H1 (cell line): ENCODE measurements around the gene ARHGEF10L. TPM values are rescaled to one million over a fixed set of nuclear protein-coding genes. Genes with fewer than 3 reads are reported as not detected.

Experiments used
- CTCF ChIA-PET: fragments of 300-600 bp; sonication (Branson Sonifier 250); formaldehyde crosslinking; loops from one replicate; lab custom pipeline; 2021; ENCODE audit not compliant: partially characterized antibody; lab: Charles Lee
- POLR2A ChIA-PET: fragments of 300-600 bp; sonication (Branson Sonifier 250); formaldehyde crosslinking; loops from one replicate; lab custom pipeline; 2021; ENCODE audit warnings: inconsistent platforms; ENCODE audit not compliant: partially characterized antibody; lab: Charles Lee
- DNase-seq, 2 experiments: peaks; one replicate each; pipeline versions ENCODE4 v3.0.0 to v3.0.0-alpha.2; 2010 to 2022; ENCODE audit warnings: low spot score in 2 of 2, low read depth in 1 of 2, mixed read lengths in 1 of 2
- FAIRE-seq: peaks from 2 replicates; lab custom pipeline; 2011; peaks lifted over from hg19 to GRCh38; lab: Jason Lieb, UNC
- H2AFZ ChIP-seq: 2 replicates; pipeline ENCODE4 v1.8.1; 2012; ENCODE audit warnings: low read length, inconsistent platforms
- H2AK5ac ChIP-seq: 2 replicates; pipeline ENCODE4 v1.6.1; 2013; ENCODE audit warnings: low read depth, low read length
- H2BK120ac ChIP-seq: replicated peaks from 2 replicates; pipeline ENCODE3; 2013; ENCODE audit warnings: low read depth, low read length, inconsistent platforms
- H2BK12ac ChIP-seq: 2 replicates; pipeline ENCODE4 v1.6.1; 2013; ENCODE audit warnings: low read depth, low read length
- H2BK15ac ChIP-seq: 2 replicates; pipeline ENCODE4 v1.6.1; 2013; ENCODE audit warnings: low read length
- H2BK20ac ChIP-seq: 2 replicates; pipeline ENCODE4 v1.6.1; 2013; ENCODE audit warnings: low read length
- H2BK5ac ChIP-seq: 2 replicates; pipeline ENCODE4 v1.6.1; 2013; ENCODE audit warnings: low read depth, low read length
- H3K14ac ChIP-seq: 2 replicates; pipeline ENCODE4 v1.6.1; 2013; ENCODE audit warnings: inconsistent platforms; ENCODE audit not compliant: insufficient read length
- H3K18ac ChIP-seq: 2 replicates; pipeline ENCODE4 v1.6.1; 2013; ENCODE audit warnings: low read length; ENCODE audit errors: extremely low read depth
- H3K23ac ChIP-seq: 2 replicates; pipeline ENCODE4 v1.6.1; 2013; ENCODE audit warnings: inconsistent platforms; ENCODE audit not compliant: insufficient read length
- H3K23me2 ChIP-seq: 2 replicates; pipeline ENCODE4 v1.6.1; 2013; ENCODE audit warnings: low read depth, low read length
- H3K27ac ChIP-seq: 2 replicates; pipeline ENCODE4 v1.6.1; 2011; ENCODE audit warnings: low read depth, low read length, inconsistent platforms
- H3K27me3 ChIP-seq, 4 experiments: replicated peaks in 1 of 4; 1 replicate in 1 of 4; 2 replicates in 3 of 4; pipeline versions ENCODE4 v1.6.1 to v1.8.1; 2011 to 2013; ENCODE audit warnings: low read length in 3 of 4, mild to moderate bottlenecking in 3 of 4, inconsistent platforms in 2 of 4, mixed read lengths in 2 of 4, moderate library complexity in 1 of 4; ENCODE audit not compliant: control insufficient read depth in 3 of 4, insufficient read depth in 3 of 4; ENCODE audit errors: extremely low read depth in 1 of 4
- H3K36me3 ChIP-seq, 4 experiments: 2 replicates each; pipeline versions ENCODE4 v1.6.1 to v1.8.1; 2011 to 2013; ENCODE audit warnings: mild to moderate bottlenecking in 4 of 4, low read length in 3 of 4, moderate library complexity in 2 of 4, control low read depth in 1 of 4, inconsistent platforms in 1 of 4; ENCODE audit not compliant: insufficient read depth in 4 of 4, control insufficient read depth in 2 of 4
- H3K4ac ChIP-seq: replicated peaks from 2 replicates; pipeline ENCODE3; 2013; ENCODE audit warnings: low read length, low read depth, mixed read lengths, inconsistent platforms; ENCODE audit not compliant: insufficient read length
- H3K4me1 ChIP-seq, 4 experiments: replicated peaks in 1 of 4; 1 replicate in 1 of 4; 2 replicates in 3 of 4; pipeline versions ENCODE4 v1.6.1 to v1.8.1; 2011 to 2013; ENCODE audit warnings: low read length in 3 of 4, inconsistent platforms in 2 of 4, mixed read lengths in 1 of 4; ENCODE audit not compliant: insufficient read depth in 4 of 4, control insufficient read depth in 3 of 4
- H3K4me2 ChIP-seq, 2 experiments: 2 replicates each; pipeline versions ENCODE4 v1.6.1 to v1.8.1; 2011 to 2013; ENCODE audit warnings: low read depth in 2 of 2, low read length in 2 of 2, control low read depth in 1 of 2, inconsistent platforms in 1 of 2, mild to moderate bottlenecking in 1 of 2; ENCODE audit not compliant: insufficient read depth in 1 of 2
- H3K4me3 ChIP-seq, 4 experiments: fragments of 200-600, 300-600 bp in 1 of 4; sonication (generic), shearing (Covaris generic), sonication (Bioruptor Twin) in 1 of 4; 2 replicates each; pipeline versions ENCODE4 v1.5.1 to v1.8.1; 2011 to 2016; ENCODE audit warnings: low read length in 4 of 4, low read depth in 3 of 4, control low read depth in 2 of 4, inconsistent platforms in 2 of 4, mild to moderate bottlenecking in 2 of 4, mixed read lengths in 1 of 4, moderate library complexity in 1 of 4; ENCODE audit not compliant: insufficient read depth in 2 of 4; ENCODE audit errors: extremely low read depth in 1 of 4
- H3K56ac ChIP-seq: replicated peaks from 2 replicates; pipeline ENCODE3; 2013; ENCODE audit warnings: low read depth, mild to moderate bottlenecking, mixed read lengths, low read length, inconsistent platforms; ENCODE audit not compliant: insufficient read length
- H3K79me1 ChIP-seq: 2 replicates; pipeline ENCODE4 v1.6.1; 2013; ENCODE audit warnings: low read depth, low read length, control low read depth
- H3K79me2 ChIP-seq, 2 experiments: 2 replicates each; pipeline versions ENCODE4 v1.6.1 to v1.8.1; 2012 to 2013; ENCODE audit warnings: low read length in 2 of 2, mild to moderate bottlenecking in 2 of 2, inconsistent platforms in 1 of 2; ENCODE audit not compliant: insufficient read depth in 2 of 2, control insufficient read depth in 1 of 2
- H3K9ac ChIP-seq, 4 experiments: replicated peaks in 1 of 4; 1 replicate in 1 of 4; 2 replicates in 3 of 4; pipeline versions ENCODE4 v1.6.1 to v1.8.1; 2011 to 2013; ENCODE audit warnings: low read depth in 3 of 4, low read length in 3 of 4, control low read depth in 2 of 4, mild to moderate bottlenecking in 2 of 4, moderate library complexity in 2 of 4, inconsistent platforms in 1 of 4; ENCODE audit errors: extremely low read depth in 1 of 4
- H3K9me3 ChIP-seq, 2 experiments: 2 replicates each; pipeline versions ENCODE4 v1.6.1 to v1.8.1; 2012 to 2013; ENCODE audit warnings: mild to moderate bottlenecking in 2 of 2, moderate library complexity in 2 of 2, control low read depth in 1 of 2, inconsistent platforms in 1 of 2, low read depth in 1 of 2, low read length in 1 of 2, mixed read lengths in 1 of 2; ENCODE audit not compliant: insufficient read depth in 2 of 2
- H4K20me1 ChIP-seq, 2 experiments: replicated peaks in 1 of 2; 2 replicates each; pipeline versions ENCODE3 to v1.8.1; 2011 to 2013; ENCODE audit warnings: inconsistent platforms in 2 of 2, low read length in 2 of 2, mild to moderate bottlenecking in 1 of 2; ENCODE audit not compliant: insufficient read depth in 2 of 2, control insufficient read depth in 1 of 2
- H4K5ac ChIP-seq: 2 replicates; pipeline ENCODE4 v1.6.1; 2013; ENCODE audit warnings: low read length, low read depth, mixed read lengths, inconsistent platforms; ENCODE audit not compliant: insufficient read length
- H4K8ac ChIP-seq: 2 replicates; pipeline ENCODE4 v1.8.0; 2013; ENCODE audit warnings: mild to moderate bottlenecking, moderate library complexity, low read length, inconsistent platforms; ENCODE audit not compliant: insufficient read depth; ENCODE audit errors: extremely low read depth
- H4K91ac ChIP-seq: replicated peaks from 2 replicates; pipeline ENCODE3; 2013; ENCODE audit warnings: low read length, mixed read lengths, inconsistent platforms; ENCODE audit not compliant: insufficient read length
- ASH2L ChIP-seq: fragments of 200-600, 300-600 bp; sonication (generic); IDR thresholded peaks from one replicate; pipeline ENCODE4 v1.7.1; 2017; ENCODE audit warnings: low read length
- CBX5 ChIP-seq: fragments of 300-800, 300-1000 bp; sonication (generic); IDR thresholded peaks from 2 replicates; pipeline ENCODE4 v1.7.1; 2016; ENCODE audit warnings: antibody characterized with exemption, low read length, low read depth
- CREB1 ChIP-seq: IDR thresholded peaks from 2 replicates; pipeline ENCODE4 v1.6.1; 2012; ENCODE audit warnings: inconsistent platforms
- HDAC2 ChIP-seq, 2 experiments: fragments of 300-600 bp in 1 of 2; sonication (generic) in 1 of 2; IDR thresholded peaks; 2 replicates each; pipeline ENCODE4 v1.6.1; 2011 to 2012; ENCODE audit warnings: low read depth in 2 of 2, low read length in 2 of 2, mild to moderate bottlenecking in 2 of 2, moderate library complexity in 2 of 2, borderline replicate concordance in 1 of 2, inconsistent platforms in 1 of 2
- KDM4A ChIP-seq: IDR thresholded peaks from one replicate; pipeline ENCODE4 v1.7.1; 2012; ENCODE audit warnings: low read depth, mild to moderate bottlenecking, moderate library complexity, low read length, inconsistent platforms; ENCODE audit not compliant: severe bottlenecking
- RBBP5 ChIP-seq: IDR thresholded peaks from 2 replicates; pipeline ENCODE4 v1.7.1; 2012; ENCODE audit warnings: low read depth, mild to moderate bottlenecking, inconsistent platforms, low read length, moderate library complexity, borderline replicate concordance
- RFX5 ChIP-seq: IDR thresholded peaks from 2 replicates; pipeline ENCODE4 v1.6.1; 2011; ENCODE audit warnings: low read depth, low read length, improper control_type of control experiment, borderline replicate concordance
- RNF2 ChIP-seq: fragments of 200-900, 300-1000 bp; sonication (generic); IDR thresholded peaks from 2 replicates; pipeline ENCODE4 v1.7.1; 2016; ENCODE audit warnings: borderline replicate concordance, low read depth, mild to moderate bottlenecking, antibody characterized with exemption, low read length; ENCODE audit not compliant: poor library complexity, severe bottlenecking; ENCODE audit errors: missing control alignments
- SP4 ChIP-seq: IDR thresholded peaks from 2 replicates; pipeline ENCODE4 v1.6.1; 2012; ENCODE audit warnings: low read length, inconsistent platforms
- SRF ChIP-seq: IDR thresholded peaks from 2 replicates; pipeline ENCODE4 v1.6.1; 2011; ENCODE audit warnings: mild to moderate bottlenecking, low read depth, low read length, moderate library complexity
- SUZ12 ChIP-seq: fragments of 200-600 bp; sonication (generic); IDR thresholded peaks from 2 replicates; pipeline ENCODE4 v1.6.1; 2012; ENCODE audit warnings: mild to moderate bottlenecking, inconsistent platforms, low read length, moderate library complexity, mixed read lengths
- ZNF274 ChIP-seq: IDR thresholded peaks from 2 replicates; pipeline ENCODE4 v1.7.0; 2012; ENCODE audit warnings: low read length, borderline replicate concordance; ENCODE audit errors: extremely low read depth
- WGBS, 2 experiments: shearing (Covaris generic) in 1 of 2; methylation state at CpG; one replicate each; pipeline versions ENCODE4 v1.1.6 to v1.1.7; 2013 to 2015; ENCODE audit warnings: low lambda C conversion rate in 2 of 2, mixed read lengths in 2 of 2, inconsistent platforms in 1 of 2, low coverage in 1 of 2, missing lambda C conversion rate in 1 of 2; ENCODE audit not compliant: insufficient replicate concordance in 2 of 2, insufficient coverage in 1 of 2, insufficient read length in 1 of 2; ENCODE audit errors: extremely low coverage in 1 of 2, missing lambda C conversion rate in 1 of 2; 5-methylcytosine and 5-hydroxymethylcytosine counted together
- polyA plus RNA-seq, 7 experiments: library from polyadenylated mRNA; depleted of rRNA in 3 of 7; stranded (reverse) in 5 of 7; unstranded in 2 of 7; fragments of >200 nt in 5 of 7; fragments of 200-250 nt in 2 of 7; gene quantifications; 1 replicate in 5 of 7; 2 replicates in 1 of 7; 4 replicates in 1 of 7; pipeline versions ENCODE4 v1.2.1 to v1.2.3, GENCODE V29; 2011 to 2013; ENCODE audit warnings: missing spikeins in 2 of 7, mixed read lengths in 2 of 7
- total RNA-seq: library from RNA; stranded (reverse); fragmentation: NEBNext Ultra II Directional; extraction: Animal tissue kit (Norgen Biotek cat#: 25700); gene quantifications from 2 replicates; pipeline ENCODE4 v1.2.1, GENCODE V29; 2021

ARHGEF10L gene
- total and polyA plus RNA-seq, 2 of the 8 experiments (the other 6 are each of a cell fraction or from before 2014, with no cell fraction given), result 33.6 to 39.6 TPM

DNA sequence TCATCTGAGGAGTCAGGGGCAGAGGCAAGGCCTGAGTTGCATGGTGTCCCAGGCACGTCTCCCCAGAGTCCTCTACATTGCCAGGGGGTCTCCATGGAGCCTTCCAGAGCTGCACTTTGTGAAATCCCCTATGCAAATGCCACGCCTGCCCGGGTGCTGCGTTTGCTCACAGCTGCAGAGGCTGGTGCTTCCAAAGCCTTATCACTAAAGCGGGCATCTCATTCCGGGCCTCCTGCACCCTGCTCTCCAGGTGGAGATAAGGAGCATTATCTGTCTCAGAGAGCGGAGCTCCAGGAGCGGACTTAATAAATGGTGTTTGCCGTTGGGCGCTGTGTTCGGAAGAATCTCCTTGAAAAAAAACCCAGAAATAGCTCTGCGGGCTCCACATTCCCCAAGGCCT lies 189.8 kb downstream of the ARHGEF10L start:
- no peak overlapping the region for H2AK5ac ChIP-seq
- H4K5ac ChIP-seq, result no peak overlapping the region
- no peak overlapping the region for H2BK15ac ChIP-seq
- no peak overlapping the region for H3K56ac ChIP-seq
- no peaks in the 10 kb centered on the region for H3K79me1 ChIP-seq
- no peak overlapping the region for H4K91ac ChIP-seq
- no peak overlapping the region for H2AFZ ChIP-seq
- no peak overlapping the region for H3K4me2 ChIP-seq
- no peak overlapping the region for H2BK20ac ChIP-seq
- WGBS, 2 experiments, result 91% methylated on average over 12 of the region's 12 CpGs; no CpG with 5 or more reads in 1 of the 2 experiments
- H3K27me3 ChIP-seq, result no peaks in the 10 kb centered on the region
- no peak overlapping the region for H3K4me3 ChIP-seq
- FAIRE-seq (no peak), DNase-seq (no peak)
- H3K4ac ChIP-seq, result no peak overlapping the region
- POLR2A ChIA-PET, result no interaction called here
- H3K18ac ChIP-seq, result no peak overlapping the region
- H2BK12ac ChIP-seq, result no peak overlapping the region
- no peaks in the 10 kb centered on the region; a peak in 1 of 7 replicates for H3K4me1 ChIP-seq
- no peaks in the 10 kb centered on the region for H3K23me2 ChIP-seq
- CTCF ChIA-PET, result interaction anchor here (0.7 to 4.2 kb wide), 6 partner anchors 12 to 68 kb away, joined by 3 to 16 read pairs (median 6); no protein-coding TSS in a partner anchor
- H2BK120ac ChIP-seq, result no peak overlapping the region
- H3K9ac ChIP-seq, result no peak overlapping the region
- H4K20me1 ChIP-seq, result no peaks in the 10 kb centered on the region
- no peak overlapping the region for H3K27ac ChIP-seq
- no peak overlapping the region for H3K14ac ChIP-seq
- no peaks in the 10 kb centered on the region for H3K36me3 ChIP-seq
- no peak overlapping the region for H3K23ac ChIP-seq
- no peaks in the 10 kb centered on the region for H3K79me2 ChIP-seq
- no peak overlapping the region for H2BK5ac ChIP-seq
- H3K9me3 ChIP-seq, result no peaks in the 10 kb centered on the region
- H4K8ac ChIP-seq, result no peak overlapping the region
- TF ChIP-seq SRF (no peak), RFX5 (no peak), RNF2 (no peak), CREB1 (no peak), SP4 (no peak), RBBP5 (no peak), KDM4A (no peak), CBX5 (no peak), ASH2L (no peak), SUZ12 (no peak), HDAC2 (IDR thresholded peaks at IDR 0.05; ENCODE audit: borderline replicate concordance in 1 of 2, low read depth in 2 of 2, low read length in 2 of 2) (no peak), ZNF274 (no peak)
